K562 (cell line): ENCODE data around the gene LEMD1. TPM values are rescaled to one million over a fixed set of nuclear protein-coding genes. Genes with fewer than 3 reads are reported as not detected.

Source experiments
- ATAC-seq: fragments of 200-7000 bp; cut with Tn5 transposase; 3 replicates; pipeline ENCODE4 v1.9.1; 2020; ENCODE audit warnings: moderate library complexity
- BruUV-seq: library from RNA; stranded (reverse); fragments of 400-500 nt; replicated peaks from 2 replicates; lab custom pipeline; 2021; lab: Mats Ljungman, UMichigan
- CTCF ChIA-PET: fragments of 300-600 bp; formaldehyde crosslinking; extraction: SDS; loops from one replicate; lab custom pipeline; 2021; ENCODE audit warnings: low intra/inter-chr PET ratio; lab: Yijun Ruan, JAX
- POLR2A ChIA-PET: fragments of 300-600, 350-650 bp; sonication (Branson Sonifier 250); formaldehyde crosslinking; extraction: SDS; loops from one replicate; lab custom pipeline; 2021; ENCODE audit warnings: antibody characterized with exemption, inconsistent platforms; lab: Yijun Ruan, JAX
- DNase-seq, 4 experiments: peaks; one replicate each; pipeline versions ENCODE4 v3.0.0 to v3.0.0-alpha.2; 2011 to 2018; ENCODE audit warnings: low spot score in 3 of 4, mixed read lengths in 3 of 4; ENCODE audit errors: extremely low read depth in 1 of 4
- FAIRE-seq: peaks from 2 replicates; lab custom pipeline; 2011; peaks lifted over from hg19 to GRCh38; lab: Jason Lieb, UNC
- H2AFZ ChIP-seq: 2 replicates; pipeline ENCODE4 v1.6.0; 2011; ENCODE audit warnings: low read depth, low read length, control low read depth, inconsistent platforms
- H3K27ac ChIP-seq: fragments of 200-600 bp; 3 replicates; pipeline ENCODE4 v1.8.0; 2011; ENCODE audit warnings: low read depth, mild to moderate bottlenecking, control low read depth, inconsistent platforms, low read length, moderate library complexity, mixed read lengths; ENCODE audit errors: extremely low read depth
- H3K27me3 ChIP-seq, 2 experiments: fragments of 300-600 bp in 1 of 2; 2 replicates in 1 of 2; 3 replicates in 1 of 2; pipeline versions ENCODE4 v1.6.0 to v1.8.0; 2011; ENCODE audit warnings: inconsistent platforms in 2 of 2, low read length in 2 of 2, mild to moderate bottlenecking in 1 of 2, mixed read lengths in 1 of 2, moderate library complexity in 1 of 2; ENCODE audit not compliant: control insufficient read depth in 2 of 2, insufficient read depth in 2 of 2
- H3K36me3 ChIP-seq: fragments of 300-600 bp; 3 replicates; pipeline ENCODE4 v1.8.0; 2011; ENCODE audit warnings: mild to moderate bottlenecking, low read length, inconsistent platforms; ENCODE audit not compliant: control insufficient read depth, insufficient read depth
- H3K4me1 ChIP-seq, 2 experiments: fragments of 200-600 bp in 1 of 2; replicated peaks in 1 of 2; 2 replicates in 1 of 2; 3 replicates in 1 of 2; pipeline versions ENCODE4 v1.5.1 to v1.8.0; 2011; ENCODE audit warnings: inconsistent platforms in 2 of 2, low read length in 2 of 2, mild to moderate bottlenecking in 1 of 2, mixed read lengths in 1 of 2, moderate library complexity in 1 of 2; ENCODE audit not compliant: control insufficient read depth in 2 of 2, insufficient read depth in 2 of 2
- H3K4me2 ChIP-seq: 2 replicates; pipeline ENCODE4 v1.6.1; 2011; ENCODE audit warnings: low read length, control low read depth, inconsistent platforms, mixed read lengths; ENCODE audit not compliant: insufficient read depth
- H3K4me3 ChIP-seq: fragments of 200-600 bp; sonication (generic), shearing (Covaris generic); 2 replicates; pipeline ENCODE4 v1.5.1; 2016; ENCODE audit warnings: control low read depth, inconsistent platforms
- H3K79me2 ChIP-seq: fragments of 200-600 bp; 3 replicates; pipeline ENCODE4 v1.8.0; 2011; ENCODE audit warnings: low read length, inconsistent platforms; ENCODE audit not compliant: control insufficient read depth, insufficient read depth
- H3K9ac ChIP-seq, 2 experiments: 2 replicates each; pipeline versions ENCODE4 v1.6.0 to v1.6.1; 2011; ENCODE audit warnings: low read depth in 2 of 2, low read length in 2 of 2, control low read depth in 1 of 2, inconsistent platforms in 1 of 2, mild to moderate bottlenecking in 1 of 2, mixed read lengths in 1 of 2; ENCODE audit not compliant: insufficient read depth in 1 of 2
- H3K9me1 ChIP-seq: one replicate; pipeline ENCODE4 v1.6.0; 2011; ENCODE audit warnings: inconsistent platforms, mild to moderate bottlenecking, low read length, moderate library complexity; ENCODE audit not compliant: control insufficient read depth, insufficient read depth
- H3K9me3 ChIP-seq: replicated peaks from 2 replicates; pipeline ENCODE4 v1.5.1; 2011; ENCODE audit warnings: low read depth, low read length, inconsistent platforms; ENCODE audit not compliant: control insufficient read depth, insufficient read depth
- H4K20me1 ChIP-seq: replicated peaks from 2 replicates; pipeline ENCODE4 v1.6.1; 2011; ENCODE audit warnings: low read length, inconsistent platforms, mixed read lengths; ENCODE audit not compliant: control insufficient read depth, insufficient read depth
- CREB3L1 ChIP-seq: fragments of 450-650 bp; IDR thresholded peaks from 2 replicates; pipeline ENCODE4 v1.6.1; 2014; ENCODE audit warnings: low read depth, mild to moderate bottlenecking, moderate library complexity, borderline replicate concordance
- EWSR1 ChIP-seq: fragments of 450-650 bp; IDR thresholded peaks from 2 replicates; pipeline ENCODE4 v1.6.1; 2018; ENCODE audit warnings: borderline replicate concordance, mild to moderate bottlenecking, low read depth, moderate library complexity; ENCODE audit not compliant: partially characterized antibody
- HOXB6 ChIP-seq: fragments of 250-450 bp; sonication (Bioruptor Pico); IDR thresholded peaks from 2 replicates; pipeline ENCODE4 v1.5.1; 2022; ENCODE audit warnings: mild to moderate bottlenecking, borderline replicate concordance
- MECOM ChIP-seq: fragments of 250-450 bp; sonication (Bioruptor Pico); IDR thresholded peaks from 2 replicates; pipeline ENCODE4 v1.8.0; 2022; ENCODE audit warnings: inconsistent platforms
- PKNOX1 ChIP-seq: fragments of 450-650 bp; IDR thresholded peaks from 2 replicates; pipeline ENCODE4 v1.6.1; 2016
- POLR3A ChIP-seq: IDR thresholded peaks from 2 replicates; pipeline ENCODE4 v1.6.1; 2011; ENCODE audit warnings: borderline replicate concordance, mild to moderate bottlenecking, moderate library complexity; ENCODE audit not compliant: insufficient read length, insufficient read depth; ENCODE audit errors: extremely low read depth
- SOX6 ChIP-seq: fragments of 450-650 bp; IDR thresholded peaks from 2 replicates; pipeline ENCODE4 v1.6.1; 2014; ENCODE audit warnings: mild to moderate bottlenecking
- TBP ChIP-seq: optimal IDR thresholded peaks from 2 replicates; pipeline ENCODE3; 2011; ENCODE audit warnings: low read depth, low read length, improper control_type of control experiment
- WGBS: fragments of 100-300 bp; shearing (Covaris generic); methylation state at CpG from one replicate; pipeline ENCODE4 v1.1.6; 2016; ENCODE audit warnings: low coverage, mixed read lengths; ENCODE audit not compliant: insufficient coverage; ENCODE audit errors: missing lambda C conversion rate; 5-methylcytosine and 5-hydroxymethylcytosine counted together
- in situ Hi-C: fragments of 300-500 bp; cut with MboI; formaldehyde crosslinking; loops from 4 replicates; pipeline ENCODE4 v1.15.0; 2018; ENCODE audit warnings: inconsistent platforms, mixed read lengths
- intact Hi-C: fragments of 100-400 bp; cut with micrococcal nuclease; formaldehyde crosslinking; loops from 2 replicates; pipeline ENCODE4 v1.14.2; 2022
- polyA plus RNA-seq, 8 experiments: library from polyadenylated mRNA; depleted of rRNA in 4 of 8; stranded (reverse) in 5 of 8; unstranded in 3 of 8; fragments of >200 nt; fragmentation: Nextera tagmentation in 2 of 8; fragmentation: Illumina TruSeq in 1 of 8; extraction: Ambion mirVana in 2 of 8; extraction: Trizol in 1 of 8; gene quantifications; 2 replicates each; pipeline versions ENCODE4 v1.2.1 to v1.2.3, GENCODE V29; 2011 to 2014; ENCODE audit warnings: inconsistent platforms in 1 of 8, missing spikeins in 1 of 8
- total RNA-seq, 7 experiments: library from RNA; depleted of rRNA in 6 of 7; stranded (reverse); fragments of >200 nt in 6 of 7; fragmentation: Illumina TruSeq in 2 of 7; extraction: Trizol in 2 of 7; gene quantifications; 2 replicates each; pipeline versions ENCODE4 v1.2.1 to v1.2.3, GENCODE V29; 2011 to 2021; ENCODE audit warnings: low replicate concordance in 1 of 7

Gene LEMD1
- total and polyA plus RNA-seq, 9 of the 15 experiments (the other 6 are each of a cell fraction or from before 2014, with no cell fraction given) = 0.11 to 2.4 (median 0.57) TPM; not detected in 1

GRCh38 chr1:205381305-205381704 is 40.6 kb downstream of the LEMD1 start:
- Histone ChIP-seq H2AFZ (no peak overlapping the region), H3K27me3 (peaks cover 50 to 69% of the 10 kb centered on the region in 2 experiments), H3K9ac (no peak overlapping the region), H3K27ac (no peak overlapping the region), H3K36me3 (no peaks in the 10 kb centered on the region), H3K4me1 (no peaks in the 10 kb centered on the region), H3K4me3 (no peak overlapping the region), H3K79me2 (no peaks in the 10 kb centered on the region), H3K9me3 (no peaks in the 10 kb centered on the region; the same call in 1 of the 2 replicates), H3K4me2 (no peak overlapping the region), H4K20me1 (peaks cover 3% of the 10 kb centered on the region), H3K9me1 (no peaks in the 10 kb centered on the region)
- FAIRE-seq = no peak
- intact Hi-C loops = no loop called here
- CTCF ChIA-PET = no interaction called here
- DNase-seq = no peak
- in situ Hi-C loops = no loop called here
- TF ChIP-seq SOX6 = no peak
- TF ChIP-seq TBP = no peak
- TF ChIP-seq CREB3L1 = no peak
- no peak for TF ChIP-seq PKNOX1
- no peak for TF ChIP-seq EWSR1
- TF ChIP-seq POLR3A = no peak
- no peak for TF ChIP-seq MECOM (CRISPR knock-in tag)
- no peak for TF ChIP-seq HOXB6 (CRISPR knock-in tag)
- 2% methylated on average over 6 of the region's 6 CpGs for WGBS
- BruUV-seq = no TSS peak
- POLR2A ChIA-PET = interaction anchor here (1.8 to 1.9 kb wide), 2 partner anchors 9 kb away, joined by 5 to 7 read pairs; no protein-coding TSS in a partner anchor
- ATAC-seq = no peak
